NCI-H2081 (cell line): ENCODE measurements around the gene MEGF11.

ENCODE experiments used
- DNase-seq, 2 experiments: peaks; one replicate each; lab custom pipeline; 2025; lab: John Stamatoyannopoulos, UW

Gene MEGF11

GRCh38 chr15:65857718-65858402 lies 395.7 kb downstream of the MEGF11 start:
- DNase-seq = no peak

- DNase-seq = peak; percentile 49 to 61
Observed at GRCh38 chr15:65856821-65857455, 396.6 kb downstream of the MEGF11 start.

GRCh38 chr15:65851981-65852380 lies 401.6 kb downstream of the MEGF11 start:
- no peak for DNase-seq

- no peak for DNase-seq
Observed at GRCh38 chr15:65847989-65848388, 405.6 kb downstream of the MEGF11 start.

GRCh38 chr15:65845826-65846519 lies 407.6 kb downstream of the MEGF11 start:
- no peak for DNase-seq
